ENCODE data around the gene MYH7. TPM values are rescaled to one million over a fixed set of nuclear protein-coding genes. Genes with fewer than 3 reads are reported as not detected.

Gene MYH7
- total RNA-seq, 1 experiment from 2014 or later = not detected

DNA sequence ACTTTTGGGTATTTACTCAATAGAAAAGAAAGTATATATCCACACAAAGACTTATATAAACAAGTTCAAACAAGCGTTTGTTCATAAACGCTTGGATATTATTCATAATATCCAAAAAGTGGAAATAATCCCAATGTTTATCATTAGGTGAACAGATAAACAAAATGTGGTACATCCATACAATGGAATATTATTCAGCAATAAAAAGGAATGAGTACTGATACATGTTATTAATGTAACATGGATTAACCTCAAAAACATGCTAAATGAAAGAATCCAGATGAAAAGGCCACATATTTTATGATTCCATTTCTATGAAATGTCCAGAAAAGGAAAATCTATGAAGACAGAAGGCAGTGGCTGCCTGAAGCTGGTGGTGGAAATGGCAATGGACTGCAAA is 16.8 kb upstream of the MYH7 start:
- in situ Hi-C loops (cut with HindIII; ENCODE audit: low pct_unique_long_range_greater_than_20kb, low sequenced_read_pairs) = no loop called here
- DNase-seq (ENCODE audit: low read depth) = no peak

DNA sequence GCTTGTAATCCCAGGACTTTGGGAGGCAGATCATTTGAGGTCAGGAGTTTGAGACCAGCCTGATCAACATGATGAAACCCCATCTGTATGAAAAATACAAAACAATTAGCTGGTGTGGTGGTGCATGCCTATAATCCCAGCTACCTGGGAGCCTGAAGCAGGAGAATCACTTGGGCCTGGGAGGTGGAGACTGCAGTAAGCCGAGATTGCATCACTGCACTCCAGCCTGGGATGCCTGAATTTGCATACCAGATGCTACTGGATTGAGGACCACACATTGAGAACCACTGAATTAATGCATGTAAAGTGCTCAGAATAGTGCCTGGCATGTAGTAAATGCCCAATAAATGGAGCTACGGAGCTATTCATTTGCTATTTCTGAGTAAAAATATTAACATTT is 14.9 kb upstream of the MYH7 start:
- in situ Hi-C loops (cut with HindIII; ENCODE audit: low pct_unique_long_range_greater_than_20kb, low sequenced_read_pairs) = no loop called here
- DNase-seq (ENCODE audit: low read depth) = no peak

DNA sequence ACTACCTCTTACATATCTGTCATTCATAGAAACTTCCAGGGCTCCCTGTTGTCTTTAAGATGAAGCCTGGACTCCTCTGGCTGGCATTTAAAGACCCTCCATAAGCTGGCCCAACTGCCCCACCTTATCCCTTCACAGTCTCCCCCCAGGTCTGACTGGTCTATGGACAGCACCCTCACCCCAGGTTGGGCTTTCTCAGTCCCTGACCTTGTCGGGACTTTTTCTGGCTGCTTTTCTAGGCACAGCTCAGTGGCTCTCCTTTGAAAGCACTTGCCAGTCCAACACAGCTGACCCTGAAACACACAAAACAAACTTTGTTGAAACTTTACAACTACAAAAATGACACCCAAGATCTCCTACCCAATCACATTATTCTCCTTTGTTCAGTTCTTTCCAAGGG is 13.9 kb upstream of the MYH7 start:
- no peak for DNase-seq (ENCODE audit: low read depth)
- in situ Hi-C loops (cut with HindIII; ENCODE audit: low pct_unique_long_range_greater_than_20kb, low sequenced_read_pairs) = no loop called here

DNA sequence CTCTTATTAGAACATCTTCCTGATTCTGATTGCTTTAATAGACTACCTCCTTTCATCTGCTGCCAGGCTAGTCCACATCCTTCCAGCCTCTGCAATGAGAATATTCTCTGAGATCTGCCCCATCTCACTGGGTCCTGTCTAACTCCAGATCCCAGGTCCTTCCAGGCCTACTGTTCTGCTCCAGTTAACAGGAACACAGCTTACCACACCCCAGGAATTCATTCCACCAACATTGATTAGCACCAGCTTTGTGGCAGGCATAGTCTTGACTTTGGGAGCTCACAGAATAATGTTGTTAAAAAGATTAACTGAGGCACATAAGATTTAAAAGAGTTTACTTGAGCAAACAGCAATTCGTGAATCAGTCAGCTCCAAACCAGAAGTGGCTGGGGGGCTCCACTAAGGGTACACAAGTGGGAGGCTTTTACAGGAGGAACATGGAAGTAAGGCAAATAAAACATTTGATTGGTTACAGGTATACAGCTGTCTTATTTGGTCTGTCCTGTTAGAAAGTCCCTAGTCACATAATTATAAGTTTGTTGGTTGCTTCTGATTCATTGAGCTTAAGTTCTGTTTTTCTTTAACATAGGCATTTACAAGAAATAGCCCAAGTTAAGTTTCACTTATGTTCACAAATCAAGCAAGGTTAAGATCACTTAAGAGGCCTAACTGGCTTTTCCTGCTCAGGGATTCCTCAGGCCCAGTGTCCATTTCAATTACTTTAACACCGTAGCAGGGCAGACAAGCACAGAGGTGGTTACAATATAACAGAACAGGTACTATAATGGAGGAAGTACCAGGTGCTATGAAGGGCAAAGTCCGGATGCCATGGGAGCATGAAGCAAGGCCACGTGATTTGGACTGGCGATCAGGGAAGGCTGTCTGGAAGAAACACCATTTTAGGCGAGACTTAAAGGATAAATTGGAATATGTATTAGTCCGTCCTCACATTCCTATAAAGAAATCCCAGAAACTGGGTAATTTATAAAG is 12.2 kb upstream of the MYH7 start:
- in situ Hi-C loops (cut with HindIII; ENCODE audit: low pct_unique_long_range_greater_than_20kb, low sequenced_read_pairs) = no loop called here
- DNase-seq (ENCODE audit: low read depth) = no peak

DNA sequence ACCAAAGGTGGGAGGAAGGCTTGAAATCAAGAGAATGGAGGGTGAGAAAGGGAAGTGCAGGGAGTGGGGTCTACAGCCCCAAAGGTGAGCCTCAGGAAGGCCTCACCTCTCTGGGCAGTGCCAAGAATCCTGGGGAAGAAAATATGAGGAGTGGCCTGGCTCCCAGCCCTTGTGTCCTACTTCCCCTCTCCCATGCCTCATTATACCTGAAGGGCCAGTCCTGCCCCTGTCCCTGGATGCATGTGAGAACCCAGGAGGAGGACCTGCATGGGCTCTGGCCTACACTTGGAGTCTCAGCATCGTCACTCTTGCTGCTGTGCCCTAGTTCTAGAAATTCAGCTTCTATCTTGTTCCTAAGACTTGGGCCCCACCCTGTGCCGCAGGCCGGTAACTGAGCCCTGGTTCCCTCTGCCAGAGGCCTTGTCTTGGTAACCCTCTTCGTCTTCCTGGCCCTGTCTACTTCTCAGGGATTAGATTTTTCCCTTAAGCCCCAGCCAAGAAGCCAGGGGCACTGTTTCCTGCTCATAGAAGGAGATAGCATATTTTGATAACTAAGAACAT is 10.9 kb upstream of the MYH7 start:
- in situ Hi-C loops (cut with HindIII; ENCODE audit: low pct_unique_long_range_greater_than_20kb, low sequenced_read_pairs) = no loop called here
- DNase-seq (ENCODE audit: low read depth) = no peak

DNA sequence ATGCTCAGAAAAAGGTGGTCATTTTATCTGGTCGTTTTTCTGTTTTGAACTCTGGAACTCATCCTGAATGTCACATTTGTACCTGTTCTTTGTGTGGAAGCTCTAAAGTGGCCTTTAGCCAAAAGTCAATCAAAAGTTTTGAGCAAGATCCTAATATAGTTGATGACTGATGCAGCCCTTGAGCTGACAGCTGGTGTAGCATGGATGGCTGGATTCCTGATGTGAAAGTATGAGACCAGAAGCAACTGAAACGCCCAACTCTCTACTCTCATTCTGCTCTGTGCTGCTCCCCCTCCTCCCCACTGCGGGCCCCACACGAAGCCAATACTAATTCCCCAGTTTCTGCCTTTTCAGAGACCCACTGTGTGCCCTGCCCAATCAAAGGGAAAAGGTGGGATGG is 10.3 kb upstream of the MYH7 start:
- no peak for DNase-seq (ENCODE audit: low read depth)
- in situ Hi-C loops (cut with HindIII; ENCODE audit: low pct_unique_long_range_greater_than_20kb, low sequenced_read_pairs) = no loop called here

DNA sequence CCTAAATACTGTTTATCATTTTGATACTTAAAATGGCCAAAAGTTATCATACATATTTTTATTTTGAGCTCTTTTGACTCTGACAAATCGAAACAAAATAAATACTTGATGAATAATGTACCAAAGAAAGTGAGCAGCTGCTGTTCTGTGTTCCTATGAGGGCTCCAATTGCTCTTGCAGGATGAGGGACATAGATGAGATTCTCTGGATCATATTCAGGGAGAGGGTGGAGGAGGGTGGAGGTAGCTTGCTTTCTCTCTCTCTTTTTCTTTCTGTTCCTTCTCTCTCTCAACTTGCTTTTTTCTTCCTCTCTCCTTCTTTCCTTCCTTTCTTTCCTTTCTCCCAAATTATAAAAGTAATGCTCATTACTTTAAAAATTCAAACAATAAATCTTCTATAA is 8.9 kb upstream of the MYH7 start:
- in situ Hi-C loops (cut with HindIII; ENCODE audit: low pct_unique_long_range_greater_than_20kb, low sequenced_read_pairs) = no loop called here

DNA sequence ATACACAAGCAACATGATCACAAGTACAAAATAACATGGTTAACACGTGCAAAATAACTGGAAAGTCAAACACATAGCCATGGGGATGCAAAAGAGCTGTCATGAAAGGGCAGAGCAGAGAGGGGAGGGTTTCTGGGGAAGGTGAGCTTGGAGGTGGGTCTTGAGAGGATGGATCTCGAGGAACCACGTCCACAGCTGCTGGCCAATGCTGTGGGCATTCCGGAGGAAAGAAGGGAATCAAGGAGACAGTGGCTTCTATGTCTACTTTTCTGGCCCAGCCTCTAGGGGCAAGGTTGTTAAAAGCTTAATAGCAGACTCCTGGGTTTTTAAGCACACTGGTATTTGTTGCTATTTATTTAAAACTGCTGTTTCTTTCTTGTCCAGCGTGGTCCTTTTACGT is 8.4 kb upstream of the MYH7 start:
- in situ Hi-C loops (cut with HindIII; ENCODE audit: low pct_unique_long_range_greater_than_20kb, low sequenced_read_pairs) = no loop called here
- DNase-seq (ENCODE audit: low read depth) = no peak

More for the DNA sequence above, 8.9 kb upstream of the MYH7 start:
- DNase-seq (ENCODE audit: low read depth) = no peak

DNA sequence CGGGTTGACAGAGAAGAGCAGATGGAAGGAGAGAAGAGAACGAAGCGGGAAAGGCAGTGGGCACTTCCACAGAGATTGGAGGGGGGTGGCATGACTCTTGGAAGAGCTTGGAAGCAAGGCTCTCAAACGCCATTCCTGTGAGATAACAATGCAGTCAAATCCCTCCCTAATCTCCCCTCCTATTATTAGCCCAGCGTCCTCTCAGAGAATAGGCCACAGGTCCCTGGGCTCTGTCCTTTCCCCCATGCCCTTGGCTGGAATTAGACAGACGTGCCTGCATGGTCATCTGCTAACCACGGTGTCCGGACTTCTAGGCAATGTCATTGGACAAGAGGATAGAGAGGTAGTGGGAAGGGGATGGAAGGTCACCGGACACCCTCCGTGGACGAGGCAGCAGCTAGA is 8.0 kb upstream of the MYH7 start:
- DNase-seq (ENCODE audit: low read depth) = no peak
- in situ Hi-C loops (cut with HindIII; ENCODE audit: low pct_unique_long_range_greater_than_20kb, low sequenced_read_pairs) = no loop called here

DNA sequence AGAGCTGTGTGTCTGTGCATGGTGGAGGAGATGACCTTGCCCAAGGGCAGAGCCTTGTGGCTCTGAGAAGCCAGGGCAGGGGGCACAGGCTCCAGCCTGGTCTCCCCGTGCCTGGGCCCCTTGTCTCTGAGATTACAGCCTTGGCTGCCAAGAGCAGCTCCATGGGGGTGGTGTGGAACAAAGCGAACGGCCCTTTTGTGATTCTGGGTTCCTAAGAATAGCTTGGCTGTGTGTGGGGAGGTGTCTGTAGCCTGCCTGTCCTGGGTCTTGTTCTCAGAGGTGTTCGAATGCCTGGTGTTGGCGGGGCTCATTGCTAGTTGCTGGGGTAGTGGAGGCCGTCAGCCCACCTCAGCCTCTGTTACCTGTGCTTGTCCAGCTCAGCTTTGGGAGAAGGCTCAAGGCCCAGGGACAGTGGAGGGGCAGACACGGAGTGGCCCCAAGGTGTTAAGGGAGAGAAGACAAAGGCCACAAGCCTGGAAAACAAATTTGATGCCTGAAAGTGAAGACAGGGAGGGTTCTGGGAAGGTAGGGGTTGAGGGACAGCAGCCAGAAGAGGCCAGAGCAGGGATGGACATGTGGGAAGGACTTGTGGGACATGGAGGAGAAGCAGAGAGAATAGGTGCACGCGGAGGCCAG is 7.4 kb upstream of the MYH7 start:
- in situ Hi-C loops (cut with HindIII; ENCODE audit: low pct_unique_long_range_greater_than_20kb, low sequenced_read_pairs) = no loop called here
- DNase-seq (ENCODE audit: low read depth) = no peak

DNA sequence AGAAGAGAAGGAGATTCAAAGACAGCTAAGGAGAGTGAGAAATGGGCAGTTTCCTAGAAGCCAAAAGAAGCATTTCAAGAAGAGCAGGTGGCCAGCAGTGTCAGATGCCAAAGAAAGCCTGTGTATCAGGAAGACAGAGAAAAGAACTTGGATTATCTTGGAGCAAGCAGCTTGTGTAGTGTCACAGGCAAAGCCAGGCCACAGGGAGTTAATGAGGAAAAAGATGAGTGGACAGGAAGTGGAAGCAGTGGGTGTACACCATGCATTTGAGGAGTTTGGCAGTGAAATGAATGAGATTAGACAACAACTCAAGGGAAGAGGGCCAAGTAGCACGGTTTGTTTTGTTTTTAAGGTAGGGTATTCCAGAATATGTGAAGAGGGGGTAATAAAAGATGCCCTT is 5.6 kb upstream of the MYH7 start:
- in situ Hi-C loops (cut with HindIII; ENCODE audit: low pct_unique_long_range_greater_than_20kb, low sequenced_read_pairs) = no loop called here
- DNase-seq (ENCODE audit: low read depth) = no peak

DNA sequence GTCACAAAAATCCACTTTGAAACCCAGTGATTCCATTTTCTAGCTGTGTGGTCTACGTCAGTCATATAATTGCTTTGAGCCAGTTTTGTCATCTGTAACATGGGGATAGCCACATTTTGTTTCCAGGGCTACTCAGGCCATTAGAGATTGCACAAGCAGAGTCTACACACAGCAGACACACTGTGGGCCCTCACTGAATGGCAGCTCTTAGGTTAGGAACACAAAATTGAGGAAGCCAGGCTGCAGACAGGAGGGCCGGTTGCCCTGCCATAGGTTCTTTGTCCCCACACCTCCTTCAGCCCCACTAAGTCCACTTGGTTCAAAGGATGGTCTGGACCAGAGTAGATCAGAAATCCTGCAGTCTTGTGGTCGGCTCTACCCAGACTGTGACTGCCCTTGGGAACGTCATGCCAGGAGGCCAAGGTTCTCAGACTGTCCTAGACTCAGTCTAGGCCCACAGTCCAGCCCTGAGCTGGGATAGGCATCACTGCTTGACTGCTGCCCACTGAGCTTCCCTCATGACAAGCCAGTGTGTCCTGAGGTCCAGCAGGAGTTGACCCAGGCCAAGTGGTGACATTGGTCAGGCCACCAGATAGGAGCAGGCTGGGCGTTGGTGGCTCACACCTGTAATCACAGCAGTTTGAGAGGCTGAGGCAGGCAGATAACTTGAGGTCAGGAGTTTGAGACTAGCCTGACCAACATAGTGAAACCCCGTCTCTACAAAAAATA is 3.8 kb upstream of the MYH7 start:
- in situ Hi-C loops (cut with HindIII; ENCODE audit: low pct_unique_long_range_greater_than_20kb, low sequenced_read_pairs) = no loop called here
- no peak for DNase-seq (ENCODE audit: low read depth)

DNA sequence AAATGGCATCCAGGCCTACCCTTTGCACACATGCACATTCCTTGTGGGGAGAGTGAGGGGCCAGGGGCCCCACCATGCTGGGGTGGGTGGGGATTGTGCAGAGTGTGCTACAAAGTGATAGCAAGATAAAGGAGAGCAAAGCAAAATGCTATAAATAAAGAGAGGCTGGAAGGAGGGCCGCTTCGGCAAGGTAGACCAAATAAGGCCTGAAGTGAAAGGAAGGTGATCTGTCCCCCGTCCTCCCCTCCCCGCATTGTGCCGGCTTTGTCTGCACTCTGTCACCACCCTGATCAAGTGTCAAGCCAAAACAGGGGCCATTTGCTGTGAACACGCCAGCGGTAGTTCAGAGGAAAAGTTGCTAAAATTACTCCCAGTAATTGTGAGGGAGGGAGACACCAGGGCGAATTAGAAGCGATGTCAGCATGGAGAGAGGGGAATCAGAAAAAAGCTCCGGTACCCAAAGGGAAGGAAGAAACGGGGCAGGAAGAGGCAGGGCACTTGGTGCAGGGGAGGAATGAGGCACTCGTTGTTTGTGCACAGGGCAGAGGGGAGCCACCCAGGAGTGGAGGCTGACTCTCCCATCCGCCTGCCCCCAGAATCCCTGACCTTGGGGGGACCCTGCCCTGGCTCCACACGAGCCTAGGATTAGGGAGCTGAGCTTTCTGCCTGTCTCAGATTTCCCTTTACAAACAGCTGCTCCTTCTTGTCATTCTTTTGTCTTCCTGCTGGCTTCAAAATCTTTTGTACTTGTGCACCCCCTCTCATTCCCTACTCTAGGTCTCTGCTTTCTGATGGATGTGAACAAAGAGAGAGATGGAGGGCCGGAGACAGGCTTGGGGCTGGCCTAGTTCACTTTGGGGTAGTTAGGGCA is 2.9 kb upstream of the MYH7 start:
- in situ Hi-C loops (cut with HindIII; ENCODE audit: low pct_unique_long_range_greater_than_20kb, low sequenced_read_pairs) = no loop called here
- no peak for DNase-seq (ENCODE audit: low read depth)

DNA sequence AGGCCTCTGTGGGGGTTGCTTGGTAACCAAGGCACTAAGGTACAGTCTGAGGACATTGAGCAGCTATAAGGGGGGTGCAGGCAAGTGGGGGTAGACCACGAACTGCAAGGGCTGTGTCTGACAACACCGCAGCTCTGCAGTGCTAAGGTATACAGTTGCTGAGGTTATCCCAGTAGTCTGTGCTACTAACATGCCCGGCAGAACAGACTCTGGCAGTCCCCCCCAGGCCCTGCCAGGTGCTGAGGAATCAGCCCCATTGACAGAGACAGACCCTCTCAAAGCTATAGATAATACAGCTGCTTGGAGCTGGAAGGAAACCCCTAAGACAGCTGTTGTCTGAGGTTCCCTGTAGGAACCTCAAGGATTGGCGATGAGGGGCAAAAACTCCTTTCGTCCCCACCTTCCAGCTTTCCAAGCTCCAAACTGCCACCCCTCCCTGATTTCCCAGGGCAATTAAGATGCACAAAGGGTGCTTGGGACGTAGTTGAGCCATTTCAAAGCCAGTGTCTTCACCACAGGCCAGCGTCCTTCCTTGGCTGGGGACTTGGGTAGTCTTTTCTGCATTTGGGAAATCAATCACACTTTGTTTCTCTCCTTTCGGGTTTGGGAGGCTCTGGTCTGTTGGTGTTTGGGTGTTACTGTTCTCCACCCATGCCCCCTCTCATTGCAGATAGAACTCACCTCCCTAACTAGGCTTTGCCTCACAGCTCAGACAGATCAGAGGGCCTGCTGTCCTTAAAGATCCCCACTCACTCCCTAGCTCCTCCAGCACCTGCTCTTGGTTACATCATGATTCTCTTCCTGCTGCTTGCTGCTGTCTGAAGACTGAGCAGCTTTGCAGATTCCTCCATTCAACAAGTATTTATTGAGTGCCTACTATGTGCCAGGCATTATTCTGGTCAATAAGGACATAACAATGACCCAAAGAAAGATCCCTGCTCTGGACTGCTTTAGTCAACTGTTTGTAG is 2.0 kb upstream of the MYH7 start:
- DNase-seq (ENCODE audit: low read depth) = no peak
- in situ Hi-C loops (cut with HindIII; ENCODE audit: low pct_unique_long_range_greater_than_20kb, low sequenced_read_pairs) = no loop called here

DNA sequence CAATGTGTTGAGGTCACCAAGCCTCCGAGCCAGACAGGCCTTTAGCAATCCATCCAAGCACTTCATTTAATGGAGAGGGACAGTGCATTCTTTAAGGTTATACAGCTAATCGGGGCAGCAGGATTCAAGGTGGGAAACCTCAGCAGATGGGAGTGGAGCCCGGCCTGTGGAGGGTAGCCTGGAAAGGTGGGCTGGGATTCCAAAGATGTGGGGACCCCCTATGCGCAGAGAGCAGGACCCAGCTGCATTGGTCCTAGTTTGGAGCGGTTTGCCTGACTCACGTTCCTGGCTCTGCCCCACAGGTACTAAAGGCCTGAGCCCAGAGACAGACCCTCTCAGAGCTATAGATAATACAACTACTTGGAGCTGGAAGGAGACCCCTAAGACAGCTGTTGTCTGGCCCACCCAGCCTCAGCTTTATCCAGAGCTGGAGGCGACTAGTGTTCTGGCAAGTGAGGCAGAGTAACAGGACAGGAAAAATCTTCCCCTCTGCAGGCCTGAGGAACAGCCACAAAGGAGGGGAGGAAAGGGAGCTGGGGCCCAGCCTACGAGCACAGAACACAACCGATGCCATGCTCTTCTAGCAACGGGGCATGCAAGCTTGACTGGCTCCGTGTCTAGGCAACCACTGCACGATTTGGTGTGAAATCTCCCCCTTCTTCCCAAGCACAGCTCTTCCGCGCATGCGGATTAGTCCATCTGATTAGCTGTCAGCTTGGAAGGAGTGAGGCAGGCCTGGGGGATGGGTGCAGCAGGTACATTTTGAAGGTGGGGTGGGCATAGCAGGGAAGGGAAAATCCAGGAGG is 1.1 kb upstream of the MYH7 start:
- in situ Hi-C loops (cut with HindIII; ENCODE audit: low pct_unique_long_range_greater_than_20kb, low sequenced_read_pairs) = no loop called here
- no peak for DNase-seq (ENCODE audit: low read depth)

All from Caki2 (cell line).